ENCODE data around the gene EVI5.

The EVI5 gene

GRCh38 chr1:92465256-92465647 lies 319.7 kb downstream of the EVI5 start:
- Histone ChIP-seq H3K9me2 (replicated peaks; ENCODE audit: control insufficient read depth, low read length) (no peaks in the 10 kb centered on the region), H3K27ac (ENCODE audit: low read depth, low read length) (no peak overlapping the region), H3K4me2 (ENCODE audit: low read length) (no peak overlapping the region), H4K20me1 (ENCODE audit: control insufficient read depth, insufficient read depth, low read depth, low read length) (no peaks in the 10 kb centered on the region), H3K27me3 (ENCODE audit: control insufficient read depth, low read length) (no peaks in the 10 kb centered on the region), H3K9me3 (ENCODE audit: control insufficient read depth, insufficient read depth, low read length) (no peaks in the 10 kb centered on the region), H3K4me1 (ENCODE audit: control insufficient read depth, low read length) (peaks cover 3% of the 10 kb centered on the region; the same call in 1 of the 2 replicates), H3K36me3 (ENCODE audit: control insufficient read depth, low read length) (no peaks in the 10 kb centered on the region), H3K79me2 (ENCODE audit: control insufficient read depth, low read length) (no peaks in the 10 kb centered on the region), H3K4me3 (ENCODE audit: low read length) (no peak overlapping the region), H3F3A (ENCODE audit: control insufficient read depth, insufficient read depth) (no peaks in the 10 kb centered on the region)
- TF ChIP-seq CTCF (IDR thresholded peaks at IDR 0.05; ENCODE audit: low read depth, low read length, poor library complexity, severe bottlenecking) (no peak), EZH2phosphoT487 (IDR thresholded peaks at IDR 0.05; ENCODE audit: borderline replicate concordance, low read length) (no peak)

GRCh38 chr1:92464588-92465255 lies 320.2 kb downstream of the EVI5 start:
- no peaks in the 10 kb centered on the region for H3K27me3 ChIP-seq (ENCODE audit: control insufficient read depth, low read length)
- no peaks in the 10 kb centered on the region for H4K20me1 ChIP-seq (ENCODE audit: control insufficient read depth, insufficient read depth, low read depth, low read length)
- no peak overlapping the region for H3K27ac ChIP-seq (ENCODE audit: low read depth, low read length)
- H3K4me2 ChIP-seq (ENCODE audit: low read length), result no peak overlapping the region
- H3F3A ChIP-seq (ENCODE audit: control insufficient read depth, insufficient read depth), result no peaks in the 10 kb centered on the region
- no peaks in the 10 kb centered on the region for H3K9me2 ChIP-seq (replicated peaks; ENCODE audit: control insufficient read depth, low read length)
- H3K9me3 ChIP-seq (ENCODE audit: control insufficient read depth, insufficient read depth, low read length), result no peaks in the 10 kb centered on the region
- H3K4me1 ChIP-seq (ENCODE audit: control insufficient read depth, low read length), result peaks cover 7% of the 10 kb centered on the region; the same call in 1 of the 2 replicates
- H3K4me3 ChIP-seq (ENCODE audit: low read length), result no peak overlapping the region
- H3K79me2 ChIP-seq (ENCODE audit: control insufficient read depth, low read length), result no peaks in the 10 kb centered on the region
- no peaks in the 10 kb centered on the region for H3K36me3 ChIP-seq (ENCODE audit: control insufficient read depth, low read length)
- no peak for TF ChIP-seq EZH2phosphoT487 (IDR thresholded peaks at IDR 0.05; ENCODE audit: borderline replicate concordance, low read length)
- TF ChIP-seq CTCF (IDR thresholded peaks at IDR 0.05; ENCODE audit: low read depth, low read length, poor library complexity, severe bottlenecking), result no peak

- Histone ChIP-seq H3K27me3 (ENCODE audit: control insufficient read depth, low read length) (no peaks in the 10 kb centered on the region), H3K4me2 (ENCODE audit: low read length) (no peak overlapping the region), H3K4me1 (ENCODE audit: control insufficient read depth, low read length) (peaks cover 3% of the 10 kb centered on the region; the same call in 1 of the 2 replicates)
These were observed 323.4 kb downstream of the EVI5 start for GRCh38 chr1:92461364-92462097.

More at GRCh38 chr1:92461364-92462097, 323.4 kb downstream of the EVI5 start:
- Histone ChIP-seq H3K4me3 (ENCODE audit: low read length) (no peak overlapping the region), H3K36me3 (ENCODE audit: control insufficient read depth, low read length) (no peaks in the 10 kb centered on the region), H3K79me2 (ENCODE audit: control insufficient read depth, low read length) (no peaks in the 10 kb centered on the region), H3K9me2 (replicated peaks; ENCODE audit: control insufficient read depth, low read length) (no peaks in the 10 kb centered on the region), H3K27ac (ENCODE audit: low read depth, low read length) (no peak overlapping the region), H3F3A (ENCODE audit: control insufficient read depth, insufficient read depth) (no peaks in the 10 kb centered on the region), H3K9me3 (ENCODE audit: control insufficient read depth, insufficient read depth, low read length) (no peaks in the 10 kb centered on the region), H4K20me1 (ENCODE audit: control insufficient read depth, insufficient read depth, low read depth, low read length) (no peaks in the 10 kb centered on the region)
- TF ChIP-seq EZH2phosphoT487 (IDR thresholded peaks at IDR 0.05; ENCODE audit: borderline replicate concordance, low read length) (no peak), CTCF (IDR thresholded peaks at IDR 0.05; ENCODE audit: low read depth, low read length, poor library complexity, severe bottlenecking) (no peak)
